HepG2 (cell line): Measurements from ENCODE around the gene PSMB8. TPM values are rescaled to one million over a fixed set of nuclear protein-coding genes. Genes with fewer than 3 reads are reported as not detected.

Experiments
- ATAC-seq: fragments of 200-7000 bp; cut with Tn5 transposase; 3 replicates; pipeline ENCODE4 v1.9.1; 2020; ENCODE audit warnings: mild to moderate bottlenecking, moderate library complexity
- BruUV-seq: library from RNA; stranded (reverse); fragments of 400-500 nt; replicated peaks from 2 replicates; lab custom pipeline; 2021; lab: Mats Ljungman, UMichigan
- CTCF ChIA-PET: fragments of 300-600 bp; formaldehyde crosslinking; extraction: SDS; loops from one replicate; lab custom pipeline; 2021; ENCODE audit warnings: low total read pairs, inconsistent platforms, low intra/inter-chr PET ratio; lab: Yijun Ruan, JAX
- POLR2A ChIA-PET: fragments of 350-600 bp; sonication (Branson Sonifier 250); formaldehyde crosslinking; loops from one replicate; lab custom pipeline; 2020; ENCODE audit warnings: antibody characterized with exemption, inconsistent platforms; lab: Yijun Ruan, JAX
- DNase-seq: peaks from one replicate; pipeline ENCODE4 v3.0.0-alpha.2; 2015; ENCODE audit warnings: low spot score
- FAIRE-seq: peaks from 3 replicates; lab custom pipeline; 2011; peaks lifted over from hg19 to GRCh38; lab: Jason Lieb, UNC
- H2AFZ ChIP-seq: one replicate; pipeline ENCODE4 v1.6.1; 2011; ENCODE audit warnings: low read length, inconsistent platforms
- H3K27ac ChIP-seq: fragments of 300-600 bp; 3 replicates; pipeline ENCODE4 v1.8.0; 2011; ENCODE audit warnings: mixed run types, mild to moderate bottlenecking, mixed read lengths, low read length, inconsistent platforms; ENCODE audit not compliant: insufficient read depth; ENCODE audit errors: extremely low read length
- H3K27me3 ChIP-seq, 2 experiments: fragments of 200-600 bp in 1 of 2; 2 replicates in 1 of 2; 3 replicates in 1 of 2; pipeline versions ENCODE4 v1.6.0 to v1.8.0; 2011; ENCODE audit warnings: low read length in 2 of 2, mild to moderate bottlenecking in 2 of 2, moderate library complexity in 2 of 2, inconsistent platforms in 1 of 2; ENCODE audit not compliant: insufficient read depth in 2 of 2, control insufficient read depth in 1 of 2
- H3K36me3 ChIP-seq, 2 experiments: fragments of 200-600 bp in 1 of 2; replicated peaks in 1 of 2; 2 replicates in 1 of 2; 3 replicates in 1 of 2; pipeline versions ENCODE4 v1.5.1 to v1.8.0; 2011; ENCODE audit warnings: low read length in 2 of 2, inconsistent platforms in 1 of 2; ENCODE audit not compliant: insufficient read depth in 2 of 2, control insufficient read depth in 1 of 2
- H3K4me1 ChIP-seq: 2 replicates; pipeline ENCODE4 v1.5.1; 2012; ENCODE audit warnings: low read length, inconsistent platforms; ENCODE audit not compliant: insufficient read depth
- H3K4me2 ChIP-seq: 2 replicates; pipeline ENCODE4 v1.6.0; 2011; ENCODE audit warnings: low read depth, low read length, inconsistent platforms
- H3K4me3 ChIP-seq, 3 experiments: fragments of 200-600 bp in 1 of 3; sonication (generic), shearing (Covaris generic) in 1 of 3; replicated peaks in 1 of 3; 2 replicates each; pipeline ENCODE4 v1.5.1; 2011 to 2016; ENCODE audit warnings: low read length in 3 of 3, inconsistent platforms in 2 of 3, low read depth in 2 of 3, mild to moderate bottlenecking in 2 of 3, control low read depth in 1 of 3, mixed read lengths in 1 of 3; ENCODE audit not compliant: insufficient read depth in 1 of 3
- H3K79me2 ChIP-seq: one replicate; pipeline ENCODE4 v1.6.1; 2011; ENCODE audit warnings: low read length, inconsistent platforms; ENCODE audit not compliant: insufficient read depth
- H3K9ac ChIP-seq: 2 replicates; pipeline ENCODE4 v1.6.0; 2011; ENCODE audit warnings: mild to moderate bottlenecking, low read depth, low read length, inconsistent platforms; ENCODE audit not compliant: insufficient read depth
- H3K9me3 ChIP-seq: 2 replicates; pipeline ENCODE4 v1.5.1; 2012; ENCODE audit warnings: mild to moderate bottlenecking, low read length
- H4K20me1 ChIP-seq: 2 replicates; pipeline ENCODE4 v1.6.0; 2011; ENCODE audit warnings: inconsistent platforms, mild to moderate bottlenecking, low read length, moderate library complexity; ENCODE audit not compliant: insufficient read depth
- AHR ChIP-seq: IDR thresholded peaks from 2 replicates; pipeline ENCODE4 v1.6.1; 2018; ENCODE audit warnings: missing genetic modification reagents, missing compliant biosample characterization
- DMAP1 ChIP-seq: IDR thresholded peaks from 2 replicates; pipeline ENCODE4 v1.6.1; 2016
- FOXP1 ChIP-seq, 2 experiments: fragments of 450-650 bp in 1 of 2; IDR thresholded peaks; 2 replicates each; pipeline ENCODE4 v1.6.1; 2017 to 2018; ENCODE audit warnings: antibody characterized with exemption in 1 of 2
- HIVEP1 ChIP-seq: sonication (generic); formaldehyde crosslinking; IDR thresholded peaks from 2 replicates; pipeline ENCODE4 v1.4.0; 2020; ENCODE audit warnings: mild to moderate bottlenecking, missing genetic modification reagents
- MTA3 ChIP-seq: sonication (generic); formaldehyde crosslinking; IDR thresholded peaks from 2 replicates; pipeline ENCODE4 v1.4.0; 2020; ENCODE audit warnings: missing genetic modification reagents
- SMAD3 ChIP-seq: sonication (generic); formaldehyde crosslinking; IDR thresholded peaks from 2 replicates; pipeline ENCODE4 v1.4.0; 2020; ENCODE audit warnings: missing genetic modification reagents
- TAF1 ChIP-seq: sonication (generic); formaldehyde crosslinking; IDR thresholded peaks from 2 replicates; pipeline ENCODE4 v1.4.0; 2020; ENCODE audit warnings: missing genetic modification reagents
- ZEB1 ChIP-seq: IDR thresholded peaks from 2 replicates; pipeline ENCODE4 v1.6.1; 2012; ENCODE audit warnings: mild to moderate bottlenecking, low read depth, inconsistent platforms; ENCODE audit not compliant: insufficient replicate concordance
- ZFAT ChIP-seq: sonication (generic); formaldehyde crosslinking; conservative IDR thresholded peaks from 2 replicates; pipeline ENCODE4 v1.8.1; 2023; ENCODE audit warnings: missing genetic modification reagents, inconsistent platforms
- ZFP62 ChIP-seq: sonication (generic); formaldehyde crosslinking; IDR thresholded peaks from 2 replicates; pipeline ENCODE4 v1.4.0; 2020; ENCODE audit warnings: missing genetic modification reagents
- ZNF124 ChIP-seq: sonication (generic); formaldehyde crosslinking; IDR thresholded peaks from 2 replicates; pipeline ENCODE4 v1.4.0; 2020; ENCODE audit warnings: missing genetic modification reagents
- ZNF614 ChIP-seq: IDR thresholded peaks from 2 replicates; pipeline ENCODE4 v1.6.1; 2018; ENCODE audit warnings: missing biosample characterization, missing genetic modification reagents, inconsistent platforms, borderline replicate concordance
- ZNF792 ChIP-seq: IDR thresholded peaks from 2 replicates; pipeline ENCODE4 v1.6.1; 2016
- ZNF883 ChIP-seq: sonication (generic); formaldehyde crosslinking; IDR thresholded peaks from 2 replicates; pipeline ENCODE4 v1.5.1; 2020; ENCODE audit warnings: mild to moderate bottlenecking, missing genetic modification reagents; ENCODE audit errors: not compliant biosample characterization
- WGBS: methylation state at CpG from one replicate; pipeline ENCODE4 v1.1.6; 2017; ENCODE audit warnings: low lambda C conversion rate; 5-methylcytosine and 5-hydroxymethylcytosine counted together
- in situ Hi-C: cut with HindIII; loops from 2 replicates; pipeline ENCODE4 v1.10.0; 2017; ENCODE audit warnings: low pct_unique_long_range_greater_than_20kb; ENCODE audit not compliant: extremely low pct_ligation_motif_present
- intact Hi-C: fragments of 100-400 bp; cut with micrococcal nuclease; formaldehyde crosslinking; loops from one replicate; pipeline ENCODE4 v1.10.0; 2022; ENCODE audit not compliant: unreplicated experiment
- polyA plus RNA-seq, 8 experiments: library from polyadenylated mRNA; depleted of rRNA in 3 of 8; stranded (reverse) in 7 of 8; unstranded in 1 of 8; fragments of >200 nt; fragmentation: Illumina TruSeq in 4 of 8; extraction: Trizol in 4 of 8; gene quantifications; 2 replicates each; pipeline versions ENCODE4 v1.2.1 to v1.2.3, GENCODE V29; 2011 to 2016; ENCODE audit warnings: low read depth in 4 of 8, missing spikeins in 1 of 8, mixed read lengths in 1 of 8; ENCODE audit not compliant: insufficient read depth in 1 of 8
- total RNA-seq, 5 experiments: library from RNA; depleted of rRNA; stranded (reverse); fragments of >200 nt; fragmentation: Illumina TruSeq; extraction: Trizol; gene quantifications; 2 replicates each; pipeline ENCODE4 v1.2.3, GENCODE V29; 2016; ENCODE audit warnings: low read depth in 1 of 5
- TF ChIP-seq, protein P1 (sequence below): sonication (generic); formaldehyde crosslinking; IDR thresholded peaks from 2 replicates; pipeline ENCODE4 v1.5.1; 2020; ENCODE audit warnings: missing genetic modification reagents, mild to moderate bottlenecking, borderline replicate concordance
- TF ChIP-seq, protein P2 (sequence below): sonication (generic); formaldehyde crosslinking; IDR thresholded peaks from 2 replicates; pipeline ENCODE4 v1.5.0; 2020; ENCODE audit warnings: mild to moderate bottlenecking, missing genetic modification reagents, moderate library complexity
- TF ChIP-seq, protein P3 (sequence below), 2 experiments: sonication (generic) in 1 of 2; formaldehyde crosslinking in 1 of 2; IDR thresholded peaks; 2 replicates each; pipeline versions ENCODE4 v1.4.0 to v1.6.1; 2018 to 2020; ENCODE audit warnings: missing genetic modification reagents in 2 of 2, borderline replicate concordance in 1 of 2, low read depth in 1 of 2, mild to moderate bottlenecking in 1 of 2, missing biosample characterization in 1 of 2
- TF ChIP-seq, protein P4 (sequence below): IDR thresholded peaks from 2 replicates; pipeline ENCODE4 v1.6.1; 2016; ENCODE audit warnings: mild to moderate bottlenecking, missing biosample characterization, missing genetic modification reagents
- TF ChIP-seq, protein P5 (sequence below): IDR thresholded peaks from 2 replicates; pipeline ENCODE4 v1.6.1; 2016; ENCODE audit warnings: missing genetic modification reagents, missing compliant biosample characterization

PSMB8 gene
- total and polyA plus RNA-seq, 2 of the 13 experiments (the other 11 are each of a cell fraction or from before 2014, with no cell fraction given) = 30.7 to 64.7 TPM

DNA sequence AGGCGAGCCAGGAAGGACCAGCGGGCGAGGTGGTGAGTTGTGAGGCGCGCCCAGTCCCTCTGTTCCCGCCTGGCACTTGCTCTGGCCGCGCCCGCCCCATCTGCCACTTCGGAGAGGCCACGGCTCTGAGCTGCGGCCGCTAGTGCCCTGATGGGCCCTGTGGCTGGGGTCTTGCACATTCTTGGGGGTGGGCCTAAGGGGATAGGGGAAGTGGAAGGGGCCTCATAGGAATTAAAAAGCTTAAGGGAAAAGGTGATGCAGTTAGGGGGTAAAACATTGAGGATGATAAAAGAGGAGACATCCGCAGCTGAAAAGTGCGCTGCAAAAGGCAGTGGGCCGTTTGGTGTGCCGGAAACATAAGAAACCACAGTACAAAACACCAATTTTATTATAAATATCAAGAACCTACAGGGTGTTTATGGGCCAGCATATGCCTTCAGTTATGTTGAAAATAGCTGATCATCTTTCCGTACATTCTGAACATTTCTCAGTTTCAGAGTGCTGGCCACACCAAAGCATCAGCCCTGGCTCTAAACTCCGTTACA is 1.1 kb upstream of the PSMB8 start:
- Histone ChIP-seq H3K27ac (no peak overlapping the region), H3K4me3 (peak overlapping the region; percentile 73 to 85 (median 75); a peak in 5 of 6 replicates), H3K36me3 (peaks cover 1 to 2% of the 10 kb centered on the region in 2 experiments; a peak in 2 of 5 replicates), H3K4me1 (peaks cover 16% of the 10 kb centered on the region), H3K4me2 (peak overlapping the region; percentile 80), H4K20me1 (no peaks in the 10 kb centered on the region), H3K9ac (no peak overlapping the region), H2AFZ (no peak overlapping the region), H3K9me3 (no peaks in the 10 kb centered on the region), H3K27me3 (no peaks in the 10 kb centered on the region; a peak in 1 of 5 replicates), H3K79me2 (no peaks in the 10 kb centered on the region)
- DNase-seq (no peak), FAIRE-seq (no peak), ATAC-seq (no peak)
- 54% methylated on average over 19 of the region's 19 CpGs for WGBS
- BruUV-seq = no TSS peak
- CTCF ChIA-PET = interaction anchor here (0.8 kb wide), 1 partner anchor 16 kb away, joined by 3 read pairs; no protein-coding TSS in a partner anchor
- in situ Hi-C loops = no loop called here
- intact Hi-C loops = loop anchor here (1.0 kb wide), 1 partner anchor 8 kb away; the partner anchor contains the start of gene TAP1
- POLR2A ChIA-PET = interaction anchor here (0.9 to 3.0 kb wide), 6 partner anchors 9 to 427 kb away, joined by 3 to 41 read pairs (median 6); partner anchors contain the start of genes PSMB9, RPS18, TAP1 and VPS52
- no peak for TF ChIP-seq SMAD3 (CRISPR knock-in tag)
- TF ChIP-seq MTA3 = no peak
- TF ChIP-seq, protein P1, sequence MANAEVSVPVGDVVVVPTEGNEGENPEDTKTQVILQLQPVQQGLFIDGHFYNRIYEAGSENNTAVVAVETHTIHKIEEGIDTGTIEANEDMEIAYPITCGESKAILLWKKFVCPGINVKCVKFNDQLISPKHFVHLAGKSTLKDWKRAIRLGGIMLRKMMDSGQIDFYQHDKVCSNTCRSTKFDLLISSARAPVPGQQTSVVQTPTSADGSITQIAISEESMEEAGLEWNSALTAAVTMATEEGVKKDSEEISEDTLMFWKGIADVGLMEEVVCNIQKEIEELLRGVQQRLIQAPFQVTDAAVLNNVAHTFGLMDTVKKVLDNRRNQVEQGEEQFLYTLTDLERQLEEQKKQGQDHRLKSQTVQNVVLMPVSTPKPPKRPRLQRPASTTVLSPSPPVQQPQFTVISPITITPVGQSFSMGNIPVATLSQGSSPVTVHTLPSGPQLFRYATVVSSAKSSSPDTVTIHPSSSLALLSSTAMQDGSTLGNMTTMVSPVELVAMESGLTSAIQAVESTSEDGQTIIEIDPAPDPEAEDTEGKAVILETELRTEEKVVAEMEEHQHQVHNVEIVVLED (CRISPR knock-in tag) = 0 out of 2 replicates have a peak, but pooled peaks have one; percentile 4
- no peak for TF ChIP-seq ZFAT
- TF ChIP-seq ZNF792 = no peak
- no peak for TF ChIP-seq ZNF124 (CRISPR knock-in tag)
- TF ChIP-seq HIVEP1 (CRISPR knock-in tag) = no peak
- no peak for TF ChIP-seq DMAP1 (CRISPR knock-in tag)
- 0 out of 2 replicates have a peak, but pooled peaks have one; percentile 1 for TF ChIP-seq TAF1
- no peak for TF ChIP-seq ZEB1
- TF ChIP-seq ZFP62 (CRISPR knock-in tag) = no peak
- TF ChIP-seq ZNF883 (CRISPR knock-in tag) = peak; percentile 50
- TF ChIP-seq, protein P2, sequence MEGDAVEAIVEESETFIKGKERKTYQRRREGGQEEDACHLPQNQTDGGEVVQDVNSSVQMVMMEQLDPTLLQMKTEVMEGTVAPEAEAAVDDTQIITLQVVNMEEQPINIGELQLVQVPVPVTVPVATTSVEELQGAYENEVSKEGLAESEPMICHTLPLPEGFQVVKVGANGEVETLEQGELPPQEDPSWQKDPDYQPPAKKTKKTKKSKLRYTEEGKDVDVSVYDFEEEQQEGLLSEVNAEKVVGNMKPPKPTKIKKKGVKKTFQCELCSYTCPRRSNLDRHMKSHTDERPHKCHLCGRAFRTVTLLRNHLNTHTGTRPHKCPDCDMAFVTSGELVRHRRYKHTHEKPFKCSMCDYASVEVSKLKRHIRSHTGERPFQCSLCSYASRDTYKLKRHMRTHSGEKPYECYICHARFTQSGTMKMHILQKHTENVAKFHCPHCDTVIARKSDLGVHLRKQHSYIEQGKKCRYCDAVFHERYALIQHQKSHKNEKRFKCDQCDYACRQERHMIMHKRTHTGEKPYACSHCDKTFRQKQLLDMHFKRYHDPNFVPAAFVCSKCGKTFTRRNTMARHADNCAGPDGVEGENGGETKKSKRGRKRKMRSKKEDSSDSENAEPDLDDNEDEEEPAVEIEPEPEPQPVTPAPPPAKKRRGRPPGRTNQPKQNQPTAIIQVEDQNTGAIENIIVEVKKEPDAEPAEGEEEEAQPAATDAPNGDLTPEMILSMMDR (CRISPR knock-in tag) = no peak
- TF ChIP-seq, protein P3, sequence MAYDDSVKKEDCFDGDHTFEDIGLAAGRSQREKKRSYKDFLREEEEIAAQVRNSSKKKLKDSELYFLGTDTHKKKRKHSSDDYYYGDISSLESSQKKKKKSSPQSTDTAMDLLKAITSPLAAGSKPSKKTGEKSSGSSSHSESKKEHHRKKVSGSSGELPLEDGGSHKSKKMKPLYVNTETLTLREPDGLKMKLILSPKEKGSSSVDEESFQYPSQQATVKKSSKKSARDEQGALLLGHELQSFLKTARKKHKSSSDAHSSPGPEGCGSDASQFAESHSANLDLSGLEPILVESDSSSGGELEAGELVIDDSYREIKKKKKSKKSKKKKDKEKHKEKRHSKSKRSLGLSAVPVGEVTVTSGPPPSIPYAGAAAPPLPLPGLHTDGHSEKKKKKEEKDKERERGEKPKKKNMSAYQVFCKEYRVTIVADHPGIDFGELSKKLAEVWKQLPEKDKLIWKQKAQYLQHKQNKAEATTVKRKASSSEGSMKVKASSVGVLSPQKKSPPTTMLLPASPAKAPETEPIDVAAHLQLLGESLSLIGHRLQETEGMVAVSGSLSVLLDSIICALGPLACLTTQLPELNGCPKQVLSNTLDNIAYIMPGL (CRISPR knock-in tag; IDR thresholded peaks at IDR 0.05; ENCODE audit: borderline replicate concordance in 1 of 2, low read depth in 1 of 2) = no peak
- TF ChIP-seq ZNF614 (CRISPR knock-in tag) = no peak; the same call in 1 of the 2 replicates
- TF ChIP-seq AHR (CRISPR knock-in tag) = no peak
- TF ChIP-seq, protein P4, sequence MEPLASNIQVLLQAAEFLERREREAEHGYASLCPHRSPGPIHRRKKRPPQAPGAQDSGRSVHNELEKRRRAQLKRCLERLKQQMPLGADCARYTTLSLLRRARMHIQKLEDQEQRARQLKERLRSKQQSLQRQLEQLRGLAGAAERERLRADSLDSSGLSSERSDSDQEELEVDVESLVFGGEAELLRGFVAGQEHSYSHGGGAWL (CRISPR knock-in tag) = peak; percentile 56; the same call in 1 of the 2 replicates
- no peak for TF ChIP-seq FOXP1 (IDR thresholded peaks at IDR 0.05)
- TF ChIP-seq FOXP1 (CRISPR knock-in tag; IDR thresholded peaks at IDR 0.05) = 0 out of 2 replicates have a peak, but pooled peaks have one; percentile 1
- TF ChIP-seq, protein P5, sequence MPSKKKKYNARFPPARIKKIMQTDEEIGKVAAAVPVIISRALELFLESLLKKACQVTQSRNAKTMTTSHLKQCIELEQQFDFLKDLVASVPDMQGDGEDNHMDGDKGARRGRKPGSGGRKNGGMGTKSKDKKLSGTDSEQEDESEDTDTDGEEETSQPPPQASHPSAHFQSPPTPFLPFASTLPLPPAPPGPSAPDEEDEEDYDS (CRISPR knock-in tag) = no peak
